ENCODE measurements around the gene COA1. TPM values are rescaled to one million over a fixed set of nuclear protein-coding genes. Genes with fewer than 3 reads are reported as not detected.

COA1 gene
- total RNA-seq, 2 experiments from 2014 or later = 82.1 to 84.1 TPM

- no peaks in the 10 kb centered on the region for H3K27me3 Mint-ChIP-seq
- no peak for DNase-seq
- peaks cover 2% of the 10 kb centered on the region for H3K36me3 Mint-ChIP-seq
- H3K27ac Mint-ChIP-seq = no peak overlapping the region
- peaks cover 46% of the 10 kb centered on the region for H3K4me1 Mint-ChIP-seq
- H3K4me3 Mint-ChIP-seq = peak overlapping the region; percentile 35
- H3K9me3 Mint-ChIP-seq = no peaks in the 10 kb centered on the region
Observed at GRCh38 chr7:43763183-43763582, 33.9 kb upstream of the COA1 start.

DNA sequence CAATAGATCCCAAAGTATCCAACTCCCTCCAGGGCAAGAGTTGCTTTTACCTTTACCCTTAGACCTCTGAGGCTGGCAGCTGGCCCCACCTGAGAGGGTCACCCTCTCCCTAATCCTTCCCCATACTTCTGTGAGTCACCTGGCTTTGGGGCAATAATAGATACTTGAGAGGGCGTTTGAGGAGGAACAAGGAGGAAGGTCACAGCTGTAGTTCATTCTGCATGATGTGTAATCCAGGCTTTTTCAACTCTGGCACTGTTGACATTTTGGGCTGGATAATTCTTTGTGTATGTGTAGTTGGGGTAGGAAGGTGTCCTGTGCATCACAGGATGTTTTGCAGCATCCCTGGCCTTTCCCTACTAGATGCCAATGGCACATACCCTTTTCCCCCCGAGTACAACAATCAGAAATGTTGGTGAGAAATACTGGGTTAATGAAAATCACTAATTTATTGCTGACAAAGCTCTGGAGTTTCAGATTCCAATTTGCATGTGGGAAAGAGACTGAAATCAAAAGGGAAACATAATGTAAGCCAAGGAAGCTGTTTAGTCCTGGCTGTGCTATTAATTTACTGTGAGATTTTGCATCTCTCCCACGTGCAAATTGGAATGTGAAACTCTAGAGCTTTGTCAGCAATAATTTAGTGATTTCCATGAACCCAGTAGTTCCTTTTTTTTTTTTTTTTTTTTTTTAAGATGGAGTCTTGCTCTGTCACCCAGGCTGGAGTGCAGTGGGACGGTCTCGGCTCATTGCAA lies 32.8 kb upstream of the COA1 start:
- no peak overlapping the region for H3K27ac Mint-ChIP-seq
- no peak overlapping the region for H3K4me3 Mint-ChIP-seq
- no peaks in the 10 kb centered on the region for H3K9me3 Mint-ChIP-seq
- peaks cover 2% of the 10 kb centered on the region for H3K36me3 Mint-ChIP-seq
- peaks cover 6% of the 10 kb centered on the region for H3K27me3 Mint-ChIP-seq
- no peak for DNase-seq
- peaks cover 51% of the 10 kb centered on the region for H3K4me1 Mint-ChIP-seq

- Mint-ChIP-seq H3K9me3 (no peaks in the 10 kb centered on the region), H3K27ac (no peak overlapping the region), H3K4me1 (peaks cover 59% of the 10 kb centered on the region), H3K4me3 (no peak overlapping the region), H3K36me3 (peaks cover 2% of the 10 kb centered on the region), H3K27me3 (peaks cover 8% of the 10 kb centered on the region)
- no peak for DNase-seq
Observed at GRCh38 chr7:43761382-43761781, 32.1 kb upstream of the COA1 start.

GRCh38 chr7:43760861-43761260 lies 31.5 kb upstream of the COA1 start:
- Mint-ChIP-seq H3K4me3 (no peak overlapping the region), H3K27ac (no peak overlapping the region), H3K4me1 (peaks cover 63% of the 10 kb centered on the region), H3K27me3 (peaks cover 8% of the 10 kb centered on the region), H3K36me3 (peaks cover 2% of the 10 kb centered on the region), H3K9me3 (no peaks in the 10 kb centered on the region)
- DNase-seq = no peak

DNA sequence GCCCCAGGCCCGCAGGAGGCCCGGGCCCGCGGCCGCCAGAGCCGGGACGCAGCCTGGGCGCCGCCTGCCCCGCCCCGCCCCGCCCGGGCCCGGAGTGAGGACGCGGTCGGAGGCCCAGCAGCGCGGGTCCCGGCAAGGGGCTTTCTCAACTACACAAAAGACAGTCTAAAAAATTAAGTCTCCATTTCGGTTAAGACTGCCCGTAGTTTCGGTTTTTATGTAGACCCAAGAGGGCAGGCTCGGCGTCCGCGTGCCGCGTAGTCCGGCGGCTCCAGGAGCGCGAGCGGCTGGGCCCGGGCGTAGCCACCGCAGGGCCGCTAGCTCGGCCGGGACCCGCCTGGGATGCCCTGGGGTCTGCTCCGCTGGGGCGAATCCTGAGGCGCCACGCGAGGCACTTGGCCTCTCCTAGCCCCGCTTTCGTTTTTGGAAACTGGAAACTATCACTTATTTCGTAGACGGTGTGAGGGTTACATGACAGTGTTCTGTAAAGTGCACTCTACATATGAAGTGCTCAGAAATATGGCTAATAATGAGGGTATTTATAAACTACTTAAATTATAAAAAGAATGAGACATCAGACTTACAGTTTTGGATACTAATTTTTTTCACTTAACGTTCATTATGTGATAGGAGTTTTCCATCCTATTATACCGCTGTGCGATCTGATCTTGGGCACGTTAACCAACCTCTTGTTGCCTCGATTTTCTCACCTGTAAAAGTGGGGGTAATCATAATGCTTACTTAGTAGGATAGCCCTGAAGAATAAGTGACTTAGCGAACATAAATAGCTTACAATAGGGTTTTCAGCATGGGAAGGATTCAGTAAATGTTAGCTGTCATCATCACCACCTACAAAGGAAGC lies 29.7 kb upstream of the COA1 start:
- Mint-ChIP-seq H3K27me3 (peaks cover 8% of the 10 kb centered on the region), H3K36me3 (peaks cover 2% of the 10 kb centered on the region), H3K4me3 (peak overlapping the region; percentile 81), H3K4me1 (peaks cover 52% of the 10 kb centered on the region), H3K27ac (peak overlapping the region; percentile 79), H3K9me3 (no peaks in the 10 kb centered on the region)
- peak; percentile 71 for DNase-seq

- Mint-ChIP-seq H3K4me3 (peak within 1 kb of the TSS; percentile 81), H3K4me1 (peaks cover 46% of the 10 kb centered on the region), H3K9me3 (no peaks in the 10 kb centered on the region), H3K27me3 (peaks cover 8% of the 10 kb centered on the region), H3K36me3 (peaks cover 2% of the 10 kb centered on the region), H3K27ac (peak within 1 kb of the TSS; percentile 79)
- DNase-seq = peak; percentile 76
Observed at GRCh38 chr7:43758029-43758821, 28.9 kb upstream of the COA1 start, which contains the start of gene BLVRA. BLVRA (plus strand) TSS chr7:43758680; CDS start chr7:43771159, 12,479 bp downstream.

DNA sequence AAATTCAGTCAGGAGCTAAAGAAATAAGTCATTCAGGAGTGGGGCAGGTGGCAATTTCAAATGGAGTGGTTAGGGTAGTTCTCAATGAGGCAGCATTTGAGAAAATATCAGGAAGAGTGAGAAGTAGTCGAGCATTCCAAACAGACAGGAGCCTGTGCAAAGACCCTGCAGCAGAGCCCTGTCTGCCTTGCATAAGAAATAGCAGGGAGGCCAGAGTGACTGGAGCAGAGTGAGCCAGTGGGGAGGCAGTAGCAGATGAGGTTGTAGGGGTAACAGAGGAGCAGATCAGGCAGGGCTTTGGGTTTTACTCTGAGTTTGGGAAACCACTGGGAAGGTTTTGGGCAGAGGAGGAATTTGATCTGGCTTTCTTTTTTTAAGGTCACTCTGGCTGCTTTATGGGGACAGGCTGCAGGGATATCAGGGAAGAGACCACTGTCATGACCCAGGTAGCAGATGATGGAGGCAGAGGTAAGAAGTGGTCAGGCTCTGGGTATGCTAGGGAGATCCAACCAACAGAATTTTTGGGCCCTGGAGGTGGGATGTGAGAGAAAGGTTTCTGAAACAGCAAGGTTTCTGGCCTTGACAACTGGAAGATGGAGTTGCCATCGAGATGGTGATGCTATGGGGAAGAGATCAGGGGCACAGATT lies 27.9 kb upstream of the COA1 start:
- H3K36me3 Mint-ChIP-seq = peaks cover 2% of the 10 kb centered on the region
- no peaks in the 10 kb centered on the region for H3K9me3 Mint-ChIP-seq
- no peak overlapping the region for H3K27ac Mint-ChIP-seq
- peaks cover 8% of the 10 kb centered on the region for H3K27me3 Mint-ChIP-seq
- DNase-seq = no peak
- peak overlapping the region; percentile 78 for H3K4me3 Mint-ChIP-seq
- peaks cover 42% of the 10 kb centered on the region for H3K4me1 Mint-ChIP-seq

DNA sequence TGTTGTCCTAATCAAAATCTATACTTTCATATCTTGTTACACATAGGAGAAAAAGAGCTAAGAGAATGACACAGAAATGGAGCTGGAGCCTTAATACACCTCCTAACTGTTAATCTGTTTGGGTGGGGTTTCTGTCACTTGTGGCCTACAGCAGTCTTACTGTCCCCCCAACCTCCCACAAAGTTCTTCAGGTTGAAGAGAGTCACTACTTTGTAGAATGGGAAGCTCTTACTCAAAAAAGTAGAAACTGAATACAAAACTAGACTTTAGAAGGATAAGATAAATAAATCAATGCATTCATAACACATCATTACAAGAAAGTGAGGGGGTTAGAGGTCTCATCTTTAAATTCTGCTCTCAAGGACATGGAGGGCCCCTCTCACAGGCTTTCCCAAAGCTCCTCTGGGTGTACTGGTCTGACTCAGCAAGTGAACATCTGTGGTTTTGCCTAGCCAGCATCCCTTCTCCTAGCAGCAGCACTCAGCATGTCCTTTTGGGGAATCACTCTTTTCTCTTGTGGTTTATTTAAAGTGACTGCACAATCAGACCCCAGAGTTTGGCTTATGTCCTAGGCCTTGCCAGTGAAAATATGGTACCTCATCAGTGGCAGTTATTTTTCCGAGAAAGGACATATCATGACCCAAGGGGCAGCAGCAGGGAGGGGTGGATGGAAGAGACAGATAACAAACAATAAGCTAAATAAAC lies 27.2 kb upstream of the COA1 start:
- peak overlapping the region; percentile 78 for H3K4me3 Mint-ChIP-seq

DNA sequence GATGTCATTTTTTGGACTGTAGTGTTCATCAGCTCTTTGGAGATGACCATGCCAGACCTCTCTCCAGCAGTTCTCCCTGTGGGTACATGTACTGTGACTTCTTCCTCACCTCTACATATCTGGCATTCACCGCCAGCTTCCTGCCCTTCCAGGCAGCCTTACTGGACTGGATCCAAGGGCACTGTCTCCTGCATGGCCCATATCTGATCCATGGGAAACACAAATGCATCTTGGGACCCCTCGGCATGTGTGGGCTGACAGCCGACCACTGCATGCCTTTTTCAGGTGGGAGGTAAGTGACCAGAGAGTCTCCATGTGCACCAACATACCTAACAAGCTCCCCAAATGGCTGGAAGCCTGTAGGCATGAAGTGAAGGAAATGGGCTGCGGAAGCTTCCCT lies 25.3 kb upstream of the COA1 start:
- H3K27ac Mint-ChIP-seq = no peak overlapping the region
- H3K4me1 Mint-ChIP-seq = peaks cover 37% of the 10 kb centered on the region
- no peak overlapping the region for H3K4me3 Mint-ChIP-seq
- H3K36me3 Mint-ChIP-seq = no peaks in the 10 kb centered on the region
- H3K27me3 Mint-ChIP-seq = peaks cover 8% of the 10 kb centered on the region
- no peak for DNase-seq
- no peaks in the 10 kb centered on the region for H3K9me3 Mint-ChIP-seq

More for the DNA sequence above, 27.2 kb upstream of the COA1 start:
- H3K9me3 Mint-ChIP-seq = no peaks in the 10 kb centered on the region
- peak overlapping the region; percentile 16 for H3K27ac Mint-ChIP-seq
- H3K4me1 Mint-ChIP-seq = peaks cover 36% of the 10 kb centered on the region
- DNase-seq = peak; percentile 30
- H3K36me3 Mint-ChIP-seq = peaks cover 2% of the 10 kb centered on the region
- peaks cover 8% of the 10 kb centered on the region for H3K27me3 Mint-ChIP-seq

DNA sequence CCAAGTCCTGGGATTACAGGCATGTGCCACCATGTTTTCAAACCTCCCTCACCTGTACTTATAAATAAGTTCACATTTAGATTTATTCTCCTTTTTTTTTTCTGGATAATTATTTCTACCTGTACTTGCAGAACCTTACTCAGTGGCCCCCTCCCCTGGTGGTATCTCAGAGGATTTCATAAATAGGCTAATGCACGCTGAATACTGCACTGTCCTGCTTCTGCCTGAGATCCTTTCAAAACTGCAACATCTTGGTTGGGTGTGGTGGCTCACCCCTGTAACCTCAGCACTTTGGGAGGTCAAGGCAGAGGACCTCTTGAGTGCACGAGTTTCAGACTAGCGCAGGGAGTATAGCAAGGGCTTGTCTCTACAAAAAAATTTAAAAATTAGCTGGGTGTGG lies 24.5 kb upstream of the COA1 start:
- no peaks in the 10 kb centered on the region for H3K36me3 Mint-ChIP-seq
- peaks cover 8% of the 10 kb centered on the region for H3K27me3 Mint-ChIP-seq
- no peak overlapping the region for H3K4me3 Mint-ChIP-seq
- H3K4me1 Mint-ChIP-seq = peaks cover 34% of the 10 kb centered on the region
- no peak for DNase-seq
- H3K9me3 Mint-ChIP-seq = no peaks in the 10 kb centered on the region
- H3K27ac Mint-ChIP-seq = no peak overlapping the region

DNA sequence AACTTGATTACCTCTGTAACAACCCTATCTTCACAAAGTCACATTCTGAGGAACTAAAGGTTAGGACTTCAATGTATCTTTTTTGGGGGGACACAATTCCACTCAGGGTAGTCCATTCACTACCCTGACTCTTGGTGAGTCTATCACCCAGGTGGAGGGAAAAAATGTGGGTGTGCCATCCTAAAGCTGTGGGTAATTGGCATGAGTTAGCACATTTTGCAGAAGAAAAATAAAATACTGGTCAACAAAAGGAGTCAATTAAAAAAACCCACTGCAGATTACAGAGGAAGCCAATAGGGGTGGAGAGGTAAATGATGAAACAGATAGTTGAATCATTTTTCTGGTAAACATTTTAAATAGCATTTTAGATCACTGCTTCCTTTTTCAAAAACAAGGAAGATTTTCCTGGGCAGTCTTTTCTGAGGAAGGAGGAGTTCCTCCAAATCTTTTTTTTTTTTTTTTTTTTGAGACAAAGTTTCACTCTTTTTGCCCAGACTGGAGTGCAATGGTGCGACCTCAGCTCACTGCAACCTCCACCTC lies 24.0 kb upstream of the COA1 start:
- Mint-ChIP-seq H3K27ac (no peak overlapping the region), H3K27me3 (peaks cover 8% of the 10 kb centered on the region), H3K9me3 (no peaks in the 10 kb centered on the region), H3K4me3 (no peak overlapping the region), H3K36me3 (no peaks in the 10 kb centered on the region), H3K4me1 (peaks cover 34% of the 10 kb centered on the region)
- no peak for DNase-seq

GRCh38 chr7:43752411-43752810 lies 23.1 kb upstream of the COA1 start:
- peaks cover 28% of the 10 kb centered on the region for H3K4me1 Mint-ChIP-seq
- H3K27me3 Mint-ChIP-seq = peaks cover 5% of the 10 kb centered on the region
- H3K4me3 Mint-ChIP-seq = no peak overlapping the region

GRCh38 chr7:43750016-43750887 lies 20.9 kb upstream of the COA1 start:
- Mint-ChIP-seq H3K36me3 (no peaks in the 10 kb centered on the region), H3K27ac (peak overlapping the region; percentile 83), H3K4me1 (peaks cover 13% of the 10 kb centered on the region), H3K27me3 (peaks cover 6% of the 10 kb centered on the region), H3K4me3 (no peak overlapping the region), H3K9me3 (no peaks in the 10 kb centered on the region)
- DNase-seq = no peak

More at GRCh38 chr7:43752411-43752810, 23.1 kb upstream of the COA1 start:
- no peaks in the 10 kb centered on the region for H3K9me3 Mint-ChIP-seq
- H3K27ac Mint-ChIP-seq = no peak overlapping the region
- no peaks in the 10 kb centered on the region for H3K36me3 Mint-ChIP-seq
- DNase-seq = no peak
